GM12801 (cell line): ENCODE results near the gene TRABD2B.

Experiments used
- TF ChIP-seq, protein P1 (sequence below): IDR thresholded peaks from one replicate; pipeline ENCODE4 v1.5.1; 2011; ENCODE audit warnings: control low read depth; ENCODE audit not compliant: insufficient read length; ENCODE audit errors: extremely low read depth

TRABD2B gene

DNA sequence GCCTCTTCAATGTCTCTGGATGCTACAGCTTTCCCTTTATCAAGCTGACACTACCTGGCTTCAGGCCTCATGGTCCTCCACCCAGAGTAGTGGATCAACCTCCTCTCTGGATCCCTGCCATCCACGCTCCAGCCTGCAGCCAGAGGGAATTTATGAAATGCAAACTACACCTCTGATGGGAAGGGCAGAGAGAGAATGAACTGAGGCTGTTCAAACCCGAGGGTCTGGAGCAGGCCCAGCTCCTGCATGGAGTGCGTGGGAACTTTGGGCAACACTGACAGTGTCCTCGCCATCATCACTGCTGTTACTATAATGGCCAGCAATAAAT is 157.8 kb downstream of the TRABD2B start:
- TF ChIP-seq, protein P1, sequence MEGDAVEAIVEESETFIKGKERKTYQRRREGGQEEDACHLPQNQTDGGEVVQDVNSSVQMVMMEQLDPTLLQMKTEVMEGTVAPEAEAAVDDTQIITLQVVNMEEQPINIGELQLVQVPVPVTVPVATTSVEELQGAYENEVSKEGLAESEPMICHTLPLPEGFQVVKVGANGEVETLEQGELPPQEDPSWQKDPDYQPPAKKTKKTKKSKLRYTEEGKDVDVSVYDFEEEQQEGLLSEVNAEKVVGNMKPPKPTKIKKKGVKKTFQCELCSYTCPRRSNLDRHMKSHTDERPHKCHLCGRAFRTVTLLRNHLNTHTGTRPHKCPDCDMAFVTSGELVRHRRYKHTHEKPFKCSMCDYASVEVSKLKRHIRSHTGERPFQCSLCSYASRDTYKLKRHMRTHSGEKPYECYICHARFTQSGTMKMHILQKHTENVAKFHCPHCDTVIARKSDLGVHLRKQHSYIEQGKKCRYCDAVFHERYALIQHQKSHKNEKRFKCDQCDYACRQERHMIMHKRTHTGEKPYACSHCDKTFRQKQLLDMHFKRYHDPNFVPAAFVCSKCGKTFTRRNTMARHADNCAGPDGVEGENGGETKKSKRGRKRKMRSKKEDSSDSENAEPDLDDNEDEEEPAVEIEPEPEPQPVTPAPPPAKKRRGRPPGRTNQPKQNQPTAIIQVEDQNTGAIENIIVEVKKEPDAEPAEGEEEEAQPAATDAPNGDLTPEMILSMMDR = no peak

DNA sequence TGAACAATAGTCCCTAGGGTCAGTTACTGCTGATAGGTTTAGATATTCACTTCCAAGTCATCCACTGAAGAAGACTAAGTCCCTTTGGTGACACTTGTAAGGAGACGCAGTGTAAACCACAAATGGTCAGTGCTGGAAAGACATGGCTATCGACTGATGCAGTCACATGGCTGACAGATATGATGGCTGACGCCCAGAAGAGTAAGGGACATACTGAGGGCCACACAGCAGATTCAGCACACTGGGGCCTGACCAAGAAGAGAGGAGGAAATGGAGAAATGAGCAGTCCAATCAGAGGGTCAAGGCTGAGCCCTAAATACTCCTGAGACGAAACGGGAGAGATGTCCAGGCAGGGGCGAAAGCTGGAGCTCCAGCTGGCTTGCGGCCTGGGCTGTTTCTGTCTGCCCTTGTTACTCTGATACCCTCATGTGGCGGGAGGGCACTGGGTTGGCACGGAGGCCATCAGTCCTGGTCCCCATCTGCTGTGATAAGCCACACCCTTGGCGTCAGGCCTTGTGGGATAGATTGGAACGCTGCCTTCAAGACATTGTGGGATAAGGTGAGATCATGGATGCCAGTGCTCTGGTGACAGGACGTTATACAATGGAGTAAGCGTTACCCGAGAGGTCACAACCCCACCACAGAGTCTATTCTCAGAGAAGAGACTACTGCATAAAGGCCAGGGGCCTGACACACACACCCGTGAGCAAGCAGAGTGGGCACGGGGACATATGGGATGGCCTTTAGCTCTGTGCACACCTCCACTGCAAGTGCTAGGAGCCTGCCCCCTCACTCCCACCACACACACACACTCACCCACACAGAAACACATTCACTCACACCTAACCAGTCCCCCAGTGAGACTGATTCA is 158.4 kb downstream of the TRABD2B start:
- TF ChIP-seq, protein P1 = no peak

DNA sequence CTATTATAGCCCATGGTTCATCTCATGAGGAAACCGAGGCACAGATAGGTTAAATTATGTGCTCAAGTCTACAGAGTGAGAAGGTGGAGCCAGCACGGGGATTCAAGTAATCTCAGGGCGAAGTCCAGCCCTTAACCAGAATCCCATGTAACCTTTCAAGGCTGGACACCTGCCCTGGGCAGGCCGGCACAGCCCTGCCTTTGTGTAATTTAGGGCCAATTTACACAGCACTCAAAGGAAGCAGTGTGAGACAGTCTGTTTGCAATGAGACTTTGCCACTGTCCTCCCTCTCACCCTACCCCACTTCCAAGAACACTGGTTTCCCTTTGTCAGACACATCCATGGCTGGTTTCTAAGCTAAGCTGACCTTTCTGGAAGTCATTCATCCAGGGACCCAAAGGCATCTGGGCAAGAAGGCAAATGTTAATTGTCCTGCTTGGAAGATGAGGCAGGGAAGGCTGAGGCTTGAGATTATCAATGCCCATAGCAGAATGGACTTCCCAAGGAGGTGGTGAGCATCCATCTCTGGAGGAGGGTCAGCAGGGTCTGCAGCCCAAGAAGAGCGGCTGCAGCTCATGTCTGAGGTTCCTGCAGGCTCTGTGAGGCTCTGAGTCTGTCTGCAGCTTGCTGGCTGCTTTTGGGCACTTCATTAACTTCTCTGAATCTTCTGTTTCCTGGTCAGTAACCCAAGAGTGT is 159.2 kb downstream of the TRABD2B start:
- TF ChIP-seq, protein P1 = no peak

DNA sequence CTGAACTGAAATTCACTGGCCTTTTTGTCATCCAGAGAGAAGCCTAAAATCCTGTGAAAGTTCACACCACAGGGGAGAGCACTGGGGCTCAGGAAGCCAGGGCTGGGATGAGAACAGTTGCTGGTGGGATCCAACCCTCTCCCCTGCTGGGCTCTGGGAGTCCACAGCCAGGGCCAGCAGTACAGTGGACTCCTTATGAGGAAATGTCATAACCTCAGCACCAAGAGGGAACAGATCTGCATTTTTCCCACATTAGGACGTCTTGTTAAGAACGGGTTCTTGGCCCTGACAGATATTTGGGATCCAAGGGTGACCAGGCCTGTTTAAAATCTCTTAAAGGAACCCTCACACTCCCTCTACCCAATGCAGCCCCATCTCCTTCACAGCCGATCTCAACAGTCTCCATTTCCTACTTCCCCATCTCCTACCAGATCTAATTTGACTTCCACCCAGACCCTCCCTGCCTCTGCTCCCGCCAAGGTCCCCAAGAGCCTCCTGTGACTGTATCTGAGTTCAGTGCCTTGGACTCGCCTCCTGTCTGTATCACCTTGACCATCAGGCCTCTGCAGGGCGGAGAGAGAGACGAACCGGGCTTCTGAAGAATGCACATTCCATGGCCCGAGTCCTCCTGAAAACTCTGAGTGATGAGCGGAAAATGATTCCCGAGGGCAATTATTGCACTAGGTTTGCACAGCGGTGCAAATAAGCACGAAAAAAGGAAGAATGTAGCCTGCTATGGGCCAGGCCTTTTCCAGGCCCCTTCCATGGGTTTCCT is 159.9 kb downstream of the TRABD2B start:
- TF ChIP-seq, protein P1 = no peak

DNA sequence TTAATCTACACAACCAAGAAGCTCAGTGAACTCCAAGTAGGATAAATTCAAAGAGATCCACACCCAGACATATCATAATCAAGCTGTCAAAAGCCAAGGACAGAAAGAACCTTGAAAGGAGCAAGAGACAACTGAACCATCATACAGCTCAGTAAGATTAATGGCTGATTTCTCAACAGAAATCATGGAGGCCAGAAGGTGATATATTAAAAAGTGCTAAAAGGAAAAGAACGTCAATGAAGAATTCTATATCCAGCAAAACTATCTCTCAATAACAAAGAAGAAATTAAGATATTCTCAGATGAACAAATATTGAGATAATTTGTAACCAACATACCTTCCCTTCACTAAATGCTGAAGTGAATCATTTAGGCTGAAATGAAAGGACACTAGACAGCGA is 161.8 kb downstream of the TRABD2B start:
- TF ChIP-seq, protein P1 = no peak

DNA sequence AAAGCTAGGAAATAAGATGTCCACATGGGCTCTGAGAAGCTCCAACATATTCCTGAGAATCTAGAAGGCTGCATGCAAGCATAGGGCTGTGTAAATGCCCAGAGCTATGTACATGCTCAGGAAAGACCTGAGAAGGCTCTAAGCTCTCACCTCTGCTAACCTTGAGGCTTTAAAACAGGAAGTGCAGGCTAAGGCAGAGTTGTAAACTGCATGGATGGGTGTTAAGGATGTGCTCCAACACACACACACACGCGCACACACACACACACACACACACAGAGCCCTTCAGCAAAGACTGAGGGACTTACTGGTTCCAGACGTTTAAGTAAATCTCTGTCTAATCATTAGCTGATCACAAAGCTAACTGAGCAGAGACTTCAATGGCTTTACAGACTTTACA is 162.9 kb downstream of the TRABD2B start:
- TF ChIP-seq, protein P1 = no peak

DNA sequence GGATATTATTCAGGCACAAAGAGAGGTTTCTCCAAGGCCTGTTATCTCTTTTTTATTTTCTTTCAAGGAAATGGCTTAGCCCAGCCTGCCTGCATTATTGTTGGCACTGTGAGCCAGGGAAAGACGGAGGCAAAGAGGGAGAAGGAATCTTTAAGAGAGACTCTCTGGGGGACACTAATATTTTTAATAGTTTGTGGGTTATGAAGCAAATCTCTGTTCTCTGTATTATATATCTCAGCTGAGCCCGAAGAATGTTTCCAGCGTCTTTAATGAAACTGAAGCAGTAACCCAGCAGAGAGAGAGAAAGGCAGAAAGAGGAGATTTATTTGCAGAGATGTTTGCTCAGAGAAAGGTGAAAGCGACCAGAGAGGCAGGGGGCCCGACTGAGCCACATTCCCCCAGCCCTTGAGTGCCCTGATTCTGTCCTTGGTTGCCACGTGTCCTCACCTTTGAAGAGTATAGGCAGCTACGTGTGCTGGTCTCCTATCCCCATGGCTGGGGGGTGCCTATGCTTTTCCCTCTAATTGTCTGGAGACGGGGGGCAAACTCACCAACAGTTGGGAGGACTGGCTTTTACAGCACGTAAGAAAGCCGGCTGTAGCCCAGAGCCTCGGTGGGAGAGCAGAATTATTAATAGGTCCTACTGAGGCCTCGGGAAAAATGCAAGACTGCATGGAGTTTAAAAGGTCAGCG is 166.4 kb downstream of the TRABD2B start:
- TF ChIP-seq, protein P1 = no peak
